ENCODE results near the gene DCAKD.

DCAKD gene

GRCh38 chr17:44997733-44998520 is 53.5 kb downstream of the DCAKD start:
- Histone ChIP-seq H2AFZ (ENCODE audit: insufficient read depth, low read length, poor library complexity) (no peak overlapping the region), H2BK12ac (ENCODE audit: low read length) (no peak overlapping the region), H2AK5ac (ENCODE audit: low read length) (no peak overlapping the region), H3K4me1 (ENCODE audit: control insufficient read depth in 1 of 2, insufficient read depth in 2 of 2, low read length in 2 of 2) (no peaks in the 10 kb centered on the region), H2BK5ac (ENCODE audit: low read depth, low read length, poor library complexity) (no peak overlapping the region), H3K27ac (ENCODE audit: low read depth, low read length) (no peak overlapping the region), H3K9me3 (ENCODE audit: insufficient read depth, low read depth, low read length) (peaks cover 2% of the 10 kb centered on the region), H4K8ac (ENCODE audit: low read depth, low read length) (no peak overlapping the region), H3K4me3 (ENCODE audit: low read depth, low read length) (no peak overlapping the region), H3K4ac (ENCODE audit: low read depth, low read length) (no peak overlapping the region), H3K36me3 (ENCODE audit: control insufficient read depth in 1 of 2, insufficient read depth in 2 of 2, low read length in 2 of 2) (no peaks in the 10 kb centered on the region), H3K79me2 (ENCODE audit: control insufficient read depth, insufficient read depth, low read length, poor library complexity) (no peaks in the 10 kb centered on the region), H3K23ac (ENCODE audit: low read length) (no peak overlapping the region), H2BK120ac (ENCODE audit: insufficient read depth, low read length, poor library complexity) (no peak overlapping the region), H4K91ac (ENCODE audit: low read depth, low read length) (no peak overlapping the region), H3K79me1 (ENCODE audit: low read length) (no peaks in the 10 kb centered on the region), H3K18ac (ENCODE audit: low read length) (no peak overlapping the region), H4K12ac (ENCODE audit: low read depth, low read length) (no peak overlapping the region), H3K27me3 (ENCODE audit: insufficient read depth, low read length) (no peaks in the 10 kb centered on the region), H3K9ac (ENCODE audit: low read length) (no peak overlapping the region), H3K4me2 (ENCODE audit: low read length) (no peak overlapping the region), H3K14ac (ENCODE audit: low read length) (no peak overlapping the region)
- no peak for DNase-seq
- WGBS (ENCODE audit: extremely low coverage, insufficient coverage, insufficient read length) = no CpG with 5 or more reads among the region's 7 CpGs

- Histone ChIP-seq H3K9ac (ENCODE audit: low read length) (no peak overlapping the region), H2AK5ac (ENCODE audit: low read length) (no peak overlapping the region), H2AFZ (ENCODE audit: insufficient read depth, low read length, poor library complexity) (no peak overlapping the region), H2BK5ac (ENCODE audit: low read depth, low read length, poor library complexity) (no peak overlapping the region), H2BK12ac (ENCODE audit: low read length) (no peak overlapping the region), H4K8ac (ENCODE audit: low read depth, low read length) (no peak overlapping the region), H4K12ac (ENCODE audit: low read depth, low read length) (no peak overlapping the region), H3K79me2 (ENCODE audit: control insufficient read depth, insufficient read depth, low read length, poor library complexity) (no peaks in the 10 kb centered on the region), H3K4me1 (ENCODE audit: control insufficient read depth in 1 of 2, insufficient read depth in 2 of 2, low read length in 2 of 2) (no peaks in the 10 kb centered on the region), H3K36me3 (ENCODE audit: control insufficient read depth in 1 of 2, insufficient read depth in 2 of 2, low read length in 2 of 2) (no peaks in the 10 kb centered on the region), H3K23ac (ENCODE audit: low read length) (no peak overlapping the region), H3K14ac (ENCODE audit: low read length) (no peak overlapping the region), H3K18ac (ENCODE audit: low read length) (no peak overlapping the region), H4K91ac (ENCODE audit: low read depth, low read length) (no peak overlapping the region), H3K27ac (ENCODE audit: low read depth, low read length) (no peak overlapping the region), H3K4ac (ENCODE audit: low read depth, low read length) (no peak overlapping the region), H3K4me2 (ENCODE audit: low read length) (no peak overlapping the region), H3K27me3 (ENCODE audit: insufficient read depth, low read length) (no peaks in the 10 kb centered on the region), H3K9me3 (ENCODE audit: insufficient read depth, low read depth, low read length) (peaks cover under 1% of the 10 kb centered on the region), H2BK120ac (ENCODE audit: insufficient read depth, low read length, poor library complexity) (no peak overlapping the region), H3K4me3 (ENCODE audit: low read depth, low read length) (no peak overlapping the region), H3K79me1 (ENCODE audit: low read length) (no peaks in the 10 kb centered on the region)
- no CpG with 5 or more reads among the region's 10 CpGs for WGBS (ENCODE audit: extremely low coverage, insufficient coverage, insufficient read length)
- DNase-seq = no peak
Measured at GRCh38 chr17:44996304-44996703, 55.1 kb downstream of the DCAKD start.

GRCh38 chr17:44995436-44996001 is 55.9 kb downstream of the DCAKD start:
- Histone ChIP-seq H3K27ac (ENCODE audit: low read depth, low read length) (no peak overlapping the region), H3K4me1 (ENCODE audit: control insufficient read depth in 1 of 2, insufficient read depth in 2 of 2, low read length in 2 of 2) (no peaks in the 10 kb centered on the region), H4K8ac (ENCODE audit: low read depth, low read length) (no peak overlapping the region), H3K9me3 (ENCODE audit: insufficient read depth, low read depth, low read length) (no peaks in the 10 kb centered on the region), H3K14ac (ENCODE audit: low read length) (no peak overlapping the region), H3K23ac (ENCODE audit: low read length) (no peak overlapping the region), H3K36me3 (ENCODE audit: control insufficient read depth in 1 of 2, insufficient read depth in 2 of 2, low read length in 2 of 2) (no peaks in the 10 kb centered on the region), H3K27me3 (ENCODE audit: insufficient read depth, low read length) (no peaks in the 10 kb centered on the region), H3K9ac (ENCODE audit: low read length) (no peak overlapping the region), H4K91ac (ENCODE audit: low read depth, low read length) (no peak overlapping the region), H2BK5ac (ENCODE audit: low read depth, low read length, poor library complexity) (no peak overlapping the region), H3K79me2 (ENCODE audit: control insufficient read depth, insufficient read depth, low read length, poor library complexity) (no peaks in the 10 kb centered on the region), H3K4me2 (ENCODE audit: low read length) (no peak overlapping the region), H2BK120ac (ENCODE audit: insufficient read depth, low read length, poor library complexity) (no peak overlapping the region), H4K12ac (ENCODE audit: low read depth, low read length) (no peak overlapping the region), H2AFZ (ENCODE audit: insufficient read depth, low read length, poor library complexity) (no peak overlapping the region), H3K79me1 (ENCODE audit: low read length) (no peaks in the 10 kb centered on the region), H2BK12ac (ENCODE audit: low read length) (no peak overlapping the region), H3K18ac (ENCODE audit: low read length) (no peak overlapping the region), H3K4ac (ENCODE audit: low read depth, low read length) (no peak overlapping the region), H3K4me3 (ENCODE audit: low read depth, low read length) (no peak overlapping the region), H2AK5ac (ENCODE audit: low read length) (no peak overlapping the region)
- no peak for DNase-seq
- no CpG with 5 or more reads among the region's 11 CpGs for WGBS (ENCODE audit: extremely low coverage, insufficient coverage, insufficient read length)

GRCh38 chr17:44992242-44992939 is 59.0 kb downstream of the DCAKD start:
- Histone ChIP-seq H4K91ac (ENCODE audit: low read depth, low read length) (no peak overlapping the region), H3K4me3 (ENCODE audit: low read depth, low read length) (no peak overlapping the region), H2AFZ (ENCODE audit: insufficient read depth, low read length, poor library complexity) (no peak overlapping the region), H3K27ac (ENCODE audit: low read depth, low read length) (no peak overlapping the region), H4K12ac (ENCODE audit: low read depth, low read length) (no peak overlapping the region), H3K23ac (ENCODE audit: low read length) (no peak overlapping the region), H3K27me3 (ENCODE audit: insufficient read depth, low read length) (no peaks in the 10 kb centered on the region), H2AK5ac (ENCODE audit: low read length) (no peak overlapping the region), H3K4me2 (ENCODE audit: low read length) (no peak overlapping the region), H2BK5ac (ENCODE audit: low read depth, low read length, poor library complexity) (no peak overlapping the region), H3K79me1 (ENCODE audit: low read length) (no peaks in the 10 kb centered on the region), H3K9me3 (ENCODE audit: insufficient read depth, low read depth, low read length) (peaks cover 2% of the 10 kb centered on the region), H3K9ac (ENCODE audit: low read length) (no peak overlapping the region), H2BK120ac (ENCODE audit: insufficient read depth, low read length, poor library complexity) (no peak overlapping the region), H3K4me1 (ENCODE audit: control insufficient read depth in 1 of 2, insufficient read depth in 2 of 2, low read length in 2 of 2) (no peaks in the 10 kb centered on the region), H4K8ac (ENCODE audit: low read depth, low read length) (no peak overlapping the region), H3K18ac (ENCODE audit: low read length) (no peak overlapping the region), H3K14ac (ENCODE audit: low read length) (no peak overlapping the region), H3K79me2 (ENCODE audit: control insufficient read depth, insufficient read depth, low read length, poor library complexity) (no peaks in the 10 kb centered on the region), H3K36me3 (ENCODE audit: control insufficient read depth in 1 of 2, insufficient read depth in 2 of 2, low read length in 2 of 2) (no peaks in the 10 kb centered on the region), H2BK12ac (ENCODE audit: low read length) (no peak overlapping the region), H3K4ac (ENCODE audit: low read depth, low read length) (no peak overlapping the region)
- DNase-seq = no peak
- no CpG with 5 or more reads among the region's 5 CpGs for WGBS (ENCODE audit: extremely low coverage, insufficient coverage, insufficient read length)
